Measurements from ENCODE around the gene FXYD5. TPM values are rescaled to one million over a fixed set of nuclear protein-coding genes. Genes with fewer than 3 reads are reported as not detected.

Gene FXYD5
- total RNA-seq, 1 experiment from 2014 or later = 100 TPM

DNA sequence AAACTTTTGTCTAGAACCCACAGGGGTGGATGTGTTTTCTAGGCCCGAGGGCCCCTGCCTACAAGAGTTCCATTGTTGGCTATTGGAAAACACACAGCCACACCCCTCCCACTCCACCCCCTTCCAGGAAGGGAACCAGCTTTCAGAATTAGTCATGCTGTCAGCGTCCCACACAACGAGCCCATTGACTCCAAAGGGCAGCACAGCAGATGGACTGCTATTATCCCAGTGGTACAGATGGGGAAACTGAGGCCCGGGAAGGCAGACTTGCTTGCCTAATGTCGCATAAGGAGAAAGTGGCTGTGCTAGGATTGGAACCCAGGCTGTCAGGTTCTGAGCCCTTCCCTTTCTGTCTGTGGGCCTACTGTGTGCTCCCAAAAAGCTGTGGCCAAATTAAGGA is 47.0 kb upstream of the FXYD5 start:
- no peak for DNase-seq
- Histone ChIP-seq H3K79me1 (ENCODE audit: insufficient read depth, low read depth, low read length, poor library complexity, severe bottlenecking) (no peaks in the 10 kb centered on the region), H3K4ac (ENCODE audit: low read depth, low read length) (no peak overlapping the region), H2BK20ac (ENCODE audit: low read depth, low read length, poor library complexity, severe bottlenecking) (no peak overlapping the region), H3K9me3 (ENCODE audit: control insufficient read depth, low read depth, low read length) (no peaks in the 10 kb centered on the region), H4K5ac (ENCODE audit: insufficient read length, low read depth, low read length) (no peak overlapping the region), H2BK12ac (ENCODE audit: insufficient read length, low read depth, low read length) (no peak overlapping the region), H3K23me2 (ENCODE audit: insufficient read length, low read depth, low read length, poor library complexity, severe bottlenecking) (no peaks in the 10 kb centered on the region), H3T11ph (ENCODE audit: low read length) (no peak overlapping the region), H4K91ac (ENCODE audit: insufficient read length, low read depth, low read length) (no peak overlapping the region), H3K27ac (ENCODE audit: insufficient read length, low read depth, low read length) (no peak overlapping the region), H2AK5ac (ENCODE audit: insufficient read length, low read length) (no peak overlapping the region), H3K23ac (ENCODE audit: insufficient read length, low read depth, low read length) (no peak overlapping the region), H2AFZ (ENCODE audit: low read length) (no peak overlapping the region), H2BK15ac (ENCODE audit: low read depth, low read length) (no peak overlapping the region), H2BK5ac (ENCODE audit: insufficient read length, low read length) (no peak overlapping the region), H3K9ac (ENCODE audit: extremely low read depth, insufficient read length, low read length) (no peak overlapping the region), H3K4me1 (ENCODE audit: insufficient read depth, low read length) (no peaks in the 10 kb centered on the region), H4K8ac (replicated peaks; ENCODE audit: insufficient read length, low read depth, low read length) (no peak overlapping the region), H2BK120ac (ENCODE audit: low read depth, low read length, poor library complexity, severe bottlenecking) (no peak overlapping the region), H3K27me3 (ENCODE audit: insufficient read depth, low read length) (no peaks in the 10 kb centered on the region), H3K79me2 (ENCODE audit: insufficient read depth, low read length) (no peaks in the 10 kb centered on the region), H4K20me1 (ENCODE audit: control insufficient read depth, insufficient read depth, insufficient read length) (peaks cover 7% of the 10 kb centered on the region), H3K14ac (ENCODE audit: insufficient read depth, low read length) (no peak overlapping the region), H3K4me2 (ENCODE audit: insufficient read depth, insufficient read length, low read length) (no peak overlapping the region), H3K56ac (ENCODE audit: insufficient read length, low read depth, low read length) (no peak overlapping the region), H3K18ac (ENCODE audit: insufficient read length, low read depth, low read length) (no peak overlapping the region)
- Mint-ChIP-seq H3K4me3 (no peak overlapping the region), H3K27ac (no peak overlapping the region), H3K9me3 (peaks cover 0 to 6% of the 10 kb centered on the region in 2 experiments; a peak in 3 of 5 replicates), H3K36me3 (ENCODE audit: insufficient read depth in 1 of 3, low read depth in 3 of 3) (peaks cover 0 to 2% (median 0%) of the 10 kb centered on the region in 3 experiments; a peak in 3 of 7 replicates), H3K27me3 (ENCODE audit: low read depth) (peaks cover 1% of the 10 kb centered on the region; the same call in 1 of the 2 replicates), H3K4me1 (peaks cover 10 to 20% of the 10 kb centered on the region in 2 experiments)
- TF ChIP-seq, protein P1, sequence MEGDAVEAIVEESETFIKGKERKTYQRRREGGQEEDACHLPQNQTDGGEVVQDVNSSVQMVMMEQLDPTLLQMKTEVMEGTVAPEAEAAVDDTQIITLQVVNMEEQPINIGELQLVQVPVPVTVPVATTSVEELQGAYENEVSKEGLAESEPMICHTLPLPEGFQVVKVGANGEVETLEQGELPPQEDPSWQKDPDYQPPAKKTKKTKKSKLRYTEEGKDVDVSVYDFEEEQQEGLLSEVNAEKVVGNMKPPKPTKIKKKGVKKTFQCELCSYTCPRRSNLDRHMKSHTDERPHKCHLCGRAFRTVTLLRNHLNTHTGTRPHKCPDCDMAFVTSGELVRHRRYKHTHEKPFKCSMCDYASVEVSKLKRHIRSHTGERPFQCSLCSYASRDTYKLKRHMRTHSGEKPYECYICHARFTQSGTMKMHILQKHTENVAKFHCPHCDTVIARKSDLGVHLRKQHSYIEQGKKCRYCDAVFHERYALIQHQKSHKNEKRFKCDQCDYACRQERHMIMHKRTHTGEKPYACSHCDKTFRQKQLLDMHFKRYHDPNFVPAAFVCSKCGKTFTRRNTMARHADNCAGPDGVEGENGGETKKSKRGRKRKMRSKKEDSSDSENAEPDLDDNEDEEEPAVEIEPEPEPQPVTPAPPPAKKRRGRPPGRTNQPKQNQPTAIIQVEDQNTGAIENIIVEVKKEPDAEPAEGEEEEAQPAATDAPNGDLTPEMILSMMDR (conservative IDR thresholded peaks at IDR 0.05) = no peak
- no CpG with 5 or more reads among the region's 5 CpGs for WGBS (ENCODE audit: extremely low coverage, insufficient read length, low lambda C conversion rate)
